DOHH2 (cell line): ENCODE data around the gene PITPNM3.

Experiments
- EZH2phosphoT487 ChIP-seq: fragments of 200-600 bp; sonication (generic); IDR thresholded peaks from 2 replicates; pipeline ENCODE4 v1.6.1; 2017; ENCODE audit warnings: borderline replicate concordance, mild to moderate bottlenecking, antibody characterized with exemption, low read length, moderate library complexity, mixed read lengths
- TF ChIP-seq, protein P1 (sequence below): fragments of 200-600 bp; sonication (generic); IDR thresholded peaks from one replicate; pipeline ENCODE4 v1.5.1; 2014; ENCODE audit warnings: antibody characterized with exemption, mild to moderate bottlenecking, low read depth, low read length; ENCODE audit not compliant: poor library complexity, severe bottlenecking

DNA sequence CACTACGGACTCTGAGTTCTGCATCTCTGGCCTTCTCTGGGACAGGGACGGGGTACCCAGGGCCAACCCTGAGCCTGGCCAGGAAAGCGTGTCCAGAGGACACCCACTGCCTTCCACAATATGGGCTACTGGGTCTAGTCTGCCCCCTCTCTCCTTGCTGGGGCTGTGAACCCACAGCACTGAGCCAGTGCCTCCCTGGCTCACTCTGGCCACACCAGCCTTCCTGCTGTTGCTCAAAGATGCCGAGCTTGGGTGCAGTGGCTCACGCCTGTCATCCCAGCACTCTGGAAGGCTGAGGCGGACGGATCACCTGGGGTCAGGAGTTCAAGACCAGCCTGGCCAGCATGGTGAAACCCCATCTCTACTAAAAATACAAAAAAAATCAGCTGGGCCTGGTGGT is 24.8 kb downstream of the PITPNM3 start:
- TF ChIP-seq, protein P1, sequence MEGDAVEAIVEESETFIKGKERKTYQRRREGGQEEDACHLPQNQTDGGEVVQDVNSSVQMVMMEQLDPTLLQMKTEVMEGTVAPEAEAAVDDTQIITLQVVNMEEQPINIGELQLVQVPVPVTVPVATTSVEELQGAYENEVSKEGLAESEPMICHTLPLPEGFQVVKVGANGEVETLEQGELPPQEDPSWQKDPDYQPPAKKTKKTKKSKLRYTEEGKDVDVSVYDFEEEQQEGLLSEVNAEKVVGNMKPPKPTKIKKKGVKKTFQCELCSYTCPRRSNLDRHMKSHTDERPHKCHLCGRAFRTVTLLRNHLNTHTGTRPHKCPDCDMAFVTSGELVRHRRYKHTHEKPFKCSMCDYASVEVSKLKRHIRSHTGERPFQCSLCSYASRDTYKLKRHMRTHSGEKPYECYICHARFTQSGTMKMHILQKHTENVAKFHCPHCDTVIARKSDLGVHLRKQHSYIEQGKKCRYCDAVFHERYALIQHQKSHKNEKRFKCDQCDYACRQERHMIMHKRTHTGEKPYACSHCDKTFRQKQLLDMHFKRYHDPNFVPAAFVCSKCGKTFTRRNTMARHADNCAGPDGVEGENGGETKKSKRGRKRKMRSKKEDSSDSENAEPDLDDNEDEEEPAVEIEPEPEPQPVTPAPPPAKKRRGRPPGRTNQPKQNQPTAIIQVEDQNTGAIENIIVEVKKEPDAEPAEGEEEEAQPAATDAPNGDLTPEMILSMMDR: no peak
- TF ChIP-seq EZH2phosphoT487: no peak
